HepG2 (cell line): ENCODE data around the gene C1orf198. TPM values are rescaled to one million over a fixed set of nuclear protein-coding genes. Genes with fewer than 3 reads are reported as not detected.

ENCODE experiments used
- CENPT ChIP-seq: sonication (generic); formaldehyde crosslinking; IDR thresholded peaks from 2 replicates; pipeline ENCODE4 v1.8.0; 2022; ENCODE audit warnings: low read depth, mild to moderate bottlenecking, moderate library complexity, missing genetic modification reagents
- CREBL2 ChIP-seq: sonication (generic); formaldehyde crosslinking; IDR thresholded peaks from 2 replicates; pipeline ENCODE4 v1.8.1; 2023; ENCODE audit warnings: missing genetic modification reagents, mild to moderate bottlenecking, borderline replicate concordance
- FOXK2 ChIP-seq: fragments of 450-650 bp; IDR thresholded peaks from 2 replicates; pipeline ENCODE4 v1.6.1; 2016
- HCFC1 ChIP-seq: fragments of 150-350 bp; IDR thresholded peaks from 2 replicates; pipeline ENCODE4 v1.6.1; 2014; ENCODE audit warnings: low read depth, low read length
- HNRNPUL1 ChIP-seq: fragments of 200-400 bp; formaldehyde crosslinking; IDR thresholded peaks from 2 replicates; pipeline ENCODE4 v1.6.1; 2017; ENCODE audit warnings: low read depth, mild to moderate bottlenecking, low read length, moderate library complexity
- ISL2 ChIP-seq: sonication (generic); formaldehyde crosslinking; IDR thresholded peaks from 2 replicates; pipeline ENCODE4 v1.5.0; 2020; ENCODE audit warnings: missing genetic modification reagents
- KLF6 ChIP-seq: IDR thresholded peaks from 2 replicates; pipeline ENCODE4 v1.8.0; 2016; ENCODE audit warnings: missing biosample characterization, missing genetic modification reagents
- MXI1 ChIP-seq: IDR thresholded peaks from 3 replicates; pipeline ENCODE4 v1.6.1; 2012; ENCODE audit warnings: low read depth, low read length, inconsistent platforms, borderline replicate concordance
- NFATC3 ChIP-seq: sonication (generic); formaldehyde crosslinking; IDR thresholded peaks from 2 replicates; pipeline ENCODE4 v1.5.1; 2020; ENCODE audit warnings: mild to moderate bottlenecking, missing genetic modification reagents
- NFE2L2 ChIP-seq: fragments of 150-350 bp; IDR thresholded peaks from 2 replicates; pipeline ENCODE4 v1.6.1; 2014; ENCODE audit warnings: low read length
- RFXAP ChIP-seq: sonication (generic); formaldehyde crosslinking; IDR thresholded peaks from 2 replicates; pipeline ENCODE4 v1.4.0; 2020; ENCODE audit warnings: missing genetic modification reagents, borderline replicate concordance
- THYN1 ChIP-seq: sonication (generic); formaldehyde crosslinking; IDR thresholded peaks from 2 replicates; pipeline ENCODE4 v1.8.1; 2023; ENCODE audit warnings: low read depth, mild to moderate bottlenecking, moderate library complexity, missing genetic modification reagents, borderline replicate concordance
- ZBTB37 ChIP-seq: sonication (generic); formaldehyde crosslinking; IDR thresholded peaks from 2 replicates; pipeline ENCODE4 v1.4.0; 2020; ENCODE audit warnings: mild to moderate bottlenecking, missing genetic modification reagents
- ZNF18 ChIP-seq: sonication (generic); formaldehyde crosslinking; IDR thresholded peaks from 2 replicates; pipeline ENCODE4 v1.8.0; 2022; ENCODE audit warnings: mild to moderate bottlenecking, missing genetic modification reagents; ENCODE audit not compliant: insufficient replicate concordance
- ZNF318 ChIP-seq: sonication (generic); formaldehyde crosslinking; IDR thresholded peaks from 2 replicates; pipeline ENCODE4 v1.4.0; 2020; ENCODE audit warnings: mild to moderate bottlenecking, missing genetic modification reagents
- ZNF580 ChIP-seq: IDR thresholded peaks from 2 replicates; pipeline ENCODE4 v1.6.1; 2016; ENCODE audit warnings: low read depth, borderline replicate concordance
- ZNF766 ChIP-seq: sonication (generic); formaldehyde crosslinking; IDR thresholded peaks from 2 replicates; pipeline ENCODE4 v1.5.0; 2020; ENCODE audit warnings: missing genetic modification reagents, borderline replicate concordance
- ZSCAN12 ChIP-seq: sonication (generic); formaldehyde crosslinking; IDR thresholded peaks from 2 replicates; pipeline ENCODE4 v1.9.0; 2021; ENCODE audit warnings: mild to moderate bottlenecking, missing genetic modification reagents
- polyA plus RNA-seq, 8 experiments: library from polyadenylated mRNA; depleted of rRNA in 3 of 8; stranded (reverse) in 7 of 8; unstranded in 1 of 8; fragments of >200 nt; fragmentation: Illumina TruSeq in 4 of 8; extraction: Trizol in 4 of 8; gene quantifications; 2 replicates each; pipeline versions ENCODE4 v1.2.1 to v1.2.3, GENCODE V29; 2011 to 2016; ENCODE audit warnings: low read depth in 4 of 8, missing spikeins in 1 of 8, mixed read lengths in 1 of 8; ENCODE audit not compliant: insufficient read depth in 1 of 8
- total RNA-seq, 5 experiments: library from RNA; depleted of rRNA; stranded (reverse); fragments of >200 nt; fragmentation: Illumina TruSeq; extraction: Trizol; gene quantifications; 2 replicates each; pipeline ENCODE4 v1.2.3, GENCODE V29; 2016; ENCODE audit warnings: low read depth in 1 of 5

C1orf198 gene
- total and polyA plus RNA-seq, 2 of the 13 experiments (the other 11 are each of a cell fraction or from before 2014, with no cell fraction given), result 12.7 to 13.4 TPM

GRCh38 chr1:230917284-230918135 is 49.2 kb upstream of the C1orf198 start (continued):
- TF ChIP-seq ZBTB37 (CRISPR knock-in tag) (no peak), ZSCAN12 (CRISPR knock-in tag) (no peak), CENPT (CRISPR knock-in tag) (no peak), NFATC3 (no peak), RFXAP (CRISPR knock-in tag) (no peak), ZNF18 (CRISPR knock-in tag) (no peak), ZNF318 (CRISPR knock-in tag) (no peak), KLF6 (no peak), ZNF580 (CRISPR knock-in tag) (no peak), THYN1 (CRISPR knock-in tag) (no peak), HNRNPUL1 (no peak), FOXK2 (no peak), ISL2 (CRISPR knock-in tag) (no peak), HCFC1 (no peak), CREBL2 (CRISPR knock-in tag) (no peak), ZNF766 (CRISPR knock-in tag) (no peak), MXI1 (no peak; the same call in 2 of the 3 replicates), NFE2L2 (no peak)
